K562 (cell line): ENCODE results near the gene FAM83E. TPM values are rescaled to one million over a fixed set of nuclear protein-coding genes. Genes with fewer than 3 reads are reported as not detected.

ENCODE experiments used
- CREB3L1 ChIP-seq: fragments of 450-650 bp; IDR thresholded peaks from 2 replicates; pipeline ENCODE4 v1.6.1; 2014; ENCODE audit warnings: low read depth, mild to moderate bottlenecking, moderate library complexity, borderline replicate concordance
- CTBP1 ChIP-seq: fragments of 450-650 bp; IDR thresholded peaks from 2 replicates; pipeline ENCODE4 v1.6.1; 2016; ENCODE audit warnings: borderline replicate concordance
- FOSL1 ChIP-seq: fragments of 200-800 bp; sonication (Bioruptor generic); conservative IDR thresholded peaks from 2 replicates; pipeline ENCODE4 v1.6.1; 2016; ENCODE audit warnings: missing genetic modification characterization, missing compliant biosample characterization
- FOXJ3 ChIP-seq: sonication (generic); formaldehyde crosslinking; IDR thresholded peaks from 2 replicates; pipeline ENCODE4 v1.4.0; 2020; ENCODE audit warnings: mild to moderate bottlenecking, missing genetic modification reagents
- FOXM1 ChIP-seq, 2 experiments: fragments of 450-650 bp in 1 of 2; sonication (generic) in 1 of 2; formaldehyde crosslinking in 1 of 2; IDR thresholded peaks; 2 replicates each; pipeline versions ENCODE4 v1.6.1 to v1.9.0; 2017 to 2022; ENCODE audit warnings: low read depth in 2 of 2, mild to moderate bottlenecking in 2 of 2, missing genetic modification reagents in 1 of 2, moderate library complexity in 1 of 2
- HOXB6 ChIP-seq: fragments of 250-450 bp; sonication (Bioruptor Pico); IDR thresholded peaks from 2 replicates; pipeline ENCODE4 v1.5.1; 2022; ENCODE audit warnings: mild to moderate bottlenecking, borderline replicate concordance
- ID3 ChIP-seq, 2 experiments: fragments of 250-450 bp in 1 of 2; fragments of 450-650 bp in 1 of 2; sonication (Bioruptor Pico) in 1 of 2; IDR thresholded peaks; 2 replicates each; pipeline versions ENCODE4 v1.6.1 to v1.8.0; 2016 to 2021; ENCODE audit warnings: mild to moderate bottlenecking in 2 of 2, moderate library complexity in 2 of 2, missing compliant biosample characterization in 1 of 2, missing genetic modification characterization in 1 of 2
- JUND ChIP-seq, 2 experiments: IDR thresholded peaks; 2 replicates in 1 of 2; 3 replicates in 1 of 2; pipeline ENCODE4 v1.6.1; 2011; ENCODE audit warnings: borderline replicate concordance in 2 of 2, low read depth in 2 of 2, low read length in 2 of 2, improper control_type of control experiment in 1 of 2, missing biosample characterization in 1 of 2, missing genetic modification characterization in 1 of 2, missing genetic modification reagents in 1 of 2
- MAX ChIP-seq: sonication (generic); formaldehyde crosslinking; IDR thresholded peaks from 2 replicates; pipeline ENCODE4 v1.9.0; 2022; ENCODE audit warnings: mild to moderate bottlenecking, missing genetic modification reagents
- MCM5 ChIP-seq: fragments of 450-650 bp; IDR thresholded peaks from 2 replicates; pipeline ENCODE4 v1.6.1; 2016; ENCODE audit warnings: low read depth
- MIER1 ChIP-seq: fragments of 450-650 bp; IDR thresholded peaks from 2 replicates; pipeline ENCODE4 v1.6.1; 2016; ENCODE audit warnings: antibody characterized with exemption, mild to moderate bottlenecking, low read depth
- MYC ChIP-seq, 2 experiments: fragments of 250-450 bp in 1 of 2; sonication (Bioruptor Pico) in 1 of 2; IDR thresholded peaks; 2 replicates each; pipeline versions ENCODE4 v1.5.1 to v1.6.1; 2012 to 2021; ENCODE audit warnings: low read depth in 2 of 2, borderline replicate concordance in 1 of 2, improper control_type of control experiment in 1 of 2, low read length in 1 of 2, mild to moderate bottlenecking in 1 of 2, moderate library complexity in 1 of 2
- NEUROD1 ChIP-seq: fragments of 150-350 bp; IDR thresholded peaks from 2 replicates; pipeline ENCODE4 v1.6.1; 2014; ENCODE audit warnings: borderline replicate concordance, low read length, low read depth; ENCODE audit not compliant: partially characterized antibody
- NFATC3 ChIP-seq: fragments of 450-650 bp; IDR thresholded peaks from 2 replicates; pipeline ENCODE4 v1.6.1; 2017; ENCODE audit warnings: mild to moderate bottlenecking
- PHF21A ChIP-seq: fragments of 450-650 bp; IDR thresholded peaks from 2 replicates; pipeline ENCODE4 v1.6.1; 2017; ENCODE audit warnings: low read depth, borderline replicate concordance
- PHF8 ChIP-seq: fragments of 200-600 bp; sonication (generic); IDR thresholded peaks from 2 replicates; pipeline ENCODE4 v1.6.1; 2012; ENCODE audit warnings: mixed run types, mild to moderate bottlenecking, inconsistent platforms, low read length, moderate library complexity, borderline replicate concordance
- POU5F1 ChIP-seq: fragments of 150-350 bp; IDR thresholded peaks from 2 replicates; pipeline ENCODE4 v1.6.1; 2014; ENCODE audit warnings: borderline replicate concordance, low read length, low read depth, mild to moderate bottlenecking; ENCODE audit not compliant: partially characterized antibody
- RB1 ChIP-seq: fragments of 450-650 bp; IDR thresholded peaks from 2 replicates; pipeline ENCODE4 v1.6.1; 2017; ENCODE audit warnings: low read depth, mild to moderate bottlenecking
- ZBTB7A ChIP-seq: IDR thresholded peaks from 2 replicates; pipeline ENCODE4 v1.6.1; 2011; ENCODE audit warnings: low read depth, mild to moderate bottlenecking, low read length, moderate library complexity, borderline replicate concordance; ENCODE audit not compliant: control insufficient read depth
- ZC3H8 ChIP-seq: fragments of 450-650 bp; IDR thresholded peaks from 2 replicates; pipeline ENCODE4 v1.6.1; 2017
- ZNF212 ChIP-seq: fragments of 450-650 bp; formaldehyde crosslinking; IDR thresholded peaks from 2 replicates; pipeline ENCODE4 v1.4.0; 2020; ENCODE audit warnings: mild to moderate bottlenecking
- ZNF280A ChIP-seq: fragments of 450-650 bp; IDR thresholded peaks from 2 replicates; pipeline ENCODE4 v1.6.1; 2018; ENCODE audit warnings: mild to moderate bottlenecking, low read depth; ENCODE audit not compliant: partially characterized antibody
- ZNF778 ChIP-seq: fragments of 450-650 bp; formaldehyde crosslinking; IDR thresholded peaks from 2 replicates; pipeline ENCODE4 v1.4.0; 2020; ENCODE audit warnings: mild to moderate bottlenecking, moderate library complexity
- ZSCAN29 ChIP-seq: fragments of 450-650 bp; IDR thresholded peaks from 2 replicates; pipeline ENCODE4 v1.6.1; 2017
- polyA plus RNA-seq, 8 experiments: library from polyadenylated mRNA; depleted of rRNA in 4 of 8; stranded (reverse) in 5 of 8; unstranded in 3 of 8; fragments of >200 nt; fragmentation: Nextera tagmentation in 2 of 8; fragmentation: Illumina TruSeq in 1 of 8; extraction: Ambion mirVana in 2 of 8; extraction: Trizol in 1 of 8; gene quantifications; 2 replicates each; pipeline versions ENCODE4 v1.2.1 to v1.2.3, GENCODE V29; 2011 to 2014; ENCODE audit warnings: inconsistent platforms in 1 of 8, missing spikeins in 1 of 8
- total RNA-seq, 7 experiments: library from RNA; depleted of rRNA in 6 of 7; stranded (reverse); fragments of >200 nt in 6 of 7; fragmentation: Illumina TruSeq in 2 of 7; extraction: Trizol in 2 of 7; gene quantifications; 2 replicates each; pipeline versions ENCODE4 v1.2.1 to v1.2.3, GENCODE V29; 2011 to 2021; ENCODE audit warnings: low replicate concordance in 1 of 7

The FAM83E gene
- total and polyA plus RNA-seq, 9 of the 15 experiments (the other 6 are each of a cell fraction or from before 2014, with no cell fraction given), result 0.15 to 0.87 (median 0.29) TPM; not detected in 4

- TF ChIP-seq ID3 (CRISPR knock-in tag; IDR thresholded peaks at IDR 0.05) (no peak), ID3 (tag; IDR thresholded peaks at IDR 0.05) (no peak), NFATC3 (no peak), RB1 (peak; percentile 52; the same call in 1 of the 2 replicates), MYC (IDR thresholded peaks at IDR 0.05; ENCODE audit: low read depth, low read length) (no peak), MYC (CRISPR knock-in tag; IDR thresholded peaks at IDR 0.05; ENCODE audit: borderline replicate concordance, low read depth) (peak; percentile 60; the same call in 1 of the 2 replicates), PHF21A (no peak), MCM5 (no peak), ZNF280A (no peak), MIER1 (0 out of 2 replicates have a peak, but pooled peaks have one; percentile 7), PHF8 (peak; percentile 33; the same call in 1 of the 2 replicates), FOXJ3 (CRISPR knock-in tag) (no peak), FOXM1 (IDR thresholded peaks at IDR 0.05; ENCODE audit: low read depth) (no peak), FOXM1 (CRISPR knock-in tag; IDR thresholded peaks at IDR 0.05; ENCODE audit: low read depth) (0 out of 2 replicates have a peak, but pooled peaks have one; percentile 28), JUND (IDR thresholded peaks at IDR 0.05; ENCODE audit: borderline replicate concordance, low read depth, low read length) (peak; percentile 71), JUND (tag; IDR thresholded peaks at IDR 0.05; ENCODE audit: borderline replicate concordance, low read depth, low read length) (peak; percentile 49; the same call in 2 of the 3 replicates), ZSCAN29 (no peak), POU5F1 (no peak), FOSL1 (tag) (no peak), ZBTB7A (peak; percentile 87; the same call in 1 of the 2 replicates), CREB3L1 (0 out of 2 replicates have a peak, but pooled peaks have one; percentile 9), ZNF212 (CRISPR knock-in tag) (no peak), ZC3H8 (no peak), ZNF778 (no peak), NEUROD1 (no peak), HOXB6 (no peak), CTBP1 (peak; percentile 7; the same call in 1 of the 2 replicates), MAX (CRISPR knock-in tag) (peak; percentile 60; the same call in 1 of the 2 replicates)
Observed at GRCh38 chr19:48638831-48639381, 24.0 kb upstream of the FAM83E start (continued).
